Effector memory CD4-positive, alpha-beta T cell (primary cell): ENCODE data around the gene DMRT2.

ENCODE experiments used
- DNase-seq, 3 donors: peaks; one replicate each; pipeline ENCODE4 v3.0.0-alpha.2; 2020
- H3K27ac ChIP-seq: 2 replicates; pipeline ENCODE4 v1.7.0; 2013; ENCODE audit warnings: mild to moderate bottlenecking, low read length, moderate library complexity; ENCODE audit not compliant: insufficient read depth, poor library complexity, severe bottlenecking
- H3K27me3 ChIP-seq: replicated peaks from 2 replicates; pipeline ENCODE4 v1.7.0; 2013; ENCODE audit warnings: mild to moderate bottlenecking, low read length; ENCODE audit not compliant: insufficient read depth, control insufficient read depth, poor library complexity, severe bottlenecking
- H3K36me3 ChIP-seq: 2 replicates; pipeline ENCODE4 v1.7.0; 2013; ENCODE audit warnings: mild to moderate bottlenecking, low read length, moderate library complexity; ENCODE audit not compliant: control insufficient read depth, insufficient read depth
- H3K4me1 ChIP-seq: 2 replicates; pipeline ENCODE4 v1.7.0; 2013; ENCODE audit warnings: low read length, mild to moderate bottlenecking; ENCODE audit not compliant: control insufficient read depth, insufficient read depth, poor library complexity, severe bottlenecking
- H3K4me3 ChIP-seq: 2 replicates; pipeline ENCODE4 v1.7.0; 2013; ENCODE audit warnings: low read length, low read depth, mild to moderate bottlenecking; ENCODE audit not compliant: insufficient read depth, poor library complexity, severe bottlenecking
- H3K9me3 ChIP-seq: 2 replicates; pipeline ENCODE4 v1.7.0; 2013; ENCODE audit warnings: mild to moderate bottlenecking, low read length, moderate library complexity; ENCODE audit not compliant: control insufficient read depth

The DMRT2 gene

GRCh38 chr9:1046639-1047572 lies 3.3 kb upstream of the DMRT2 start:
- Histone ChIP-seq H3K36me3 (no peaks in the 10 kb centered on the region), H3K4me3 (no peak overlapping the region), H3K27ac (no peak overlapping the region), H3K27me3 (peaks cover 69% of the 10 kb centered on the region), H3K4me1 (peaks cover 20% of the 10 kb centered on the region), H3K9me3 (no peaks in the 10 kb centered on the region)
- no peak for DNase-seq

- Histone ChIP-seq H3K4me3 (peak overlapping the region; percentile 54), H3K4me1 (peaks cover 18% of the 10 kb centered on the region), H3K36me3 (no peaks in the 10 kb centered on the region), H3K9me3 (no peaks in the 10 kb centered on the region), H3K27me3 (peaks cover 72% of the 10 kb centered on the region), H3K27ac (no peak overlapping the region)
- no peak for DNase-seq
These were observed 2.4 kb upstream of the DMRT2 start for GRCh38 chr9:1047591-1048230.

GRCh38 chr9:1048231-1048619 lies 1.9 kb upstream of the DMRT2 start:
- H3K27me3 ChIP-seq, result peaks cover 72% of the 10 kb centered on the region
- peak overlapping the region; percentile 54 for H3K4me3 ChIP-seq
- peaks cover 18% of the 10 kb centered on the region for H3K4me1 ChIP-seq

GRCh38 chr9:1048811-1049210 lies 1.3 kb upstream of the DMRT2 start:
- no peak for DNase-seq
- Histone ChIP-seq H3K36me3 (no peaks in the 10 kb centered on the region), H3K4me3 (peak overlapping the region; percentile 54), H3K27me3 (peaks cover 75% of the 10 kb centered on the region), H3K4me1 (peaks cover 18% of the 10 kb centered on the region), H3K27ac (no peak overlapping the region), H3K9me3 (no peaks in the 10 kb centered on the region)

More at GRCh38 chr9:1048231-1048619, 1.9 kb upstream of the DMRT2 start:
- no peak overlapping the region for H3K27ac ChIP-seq
- no peak for DNase-seq
- H3K9me3 ChIP-seq, result no peaks in the 10 kb centered on the region
- H3K36me3 ChIP-seq, result no peaks in the 10 kb centered on the region

- Histone ChIP-seq H3K27me3 (peaks cover 78% of the 10 kb centered on the region), H3K4me1 (peaks cover 18% of the 10 kb centered on the region), H3K27ac (no peak overlapping the region), H3K36me3 (no peaks in the 10 kb centered on the region), H3K4me3 (no peak overlapping the region), H3K9me3 (no peaks in the 10 kb centered on the region)
- no peak for DNase-seq
These were observed 516 bp upstream of the DMRT2 start for GRCh38 chr9:1049641-1050040.

GRCh38 chr9:1051210-1051583 lies 1.0 kb downstream of the DMRT2 start:
- H3K27me3 ChIP-seq, result peaks cover 67% of the 10 kb centered on the region
- H3K4me3 ChIP-seq, result no peak overlapping the region
- H3K9me3 ChIP-seq, result no peaks in the 10 kb centered on the region
- H3K36me3 ChIP-seq, result no peaks in the 10 kb centered on the region
- DNase-seq, result no peak
- peaks cover 18% of the 10 kb centered on the region for H3K4me1 ChIP-seq
- no peak overlapping the region for H3K27ac ChIP-seq

GRCh38 chr9:1051584-1052275 lies 1.6 kb downstream of the DMRT2 start:
- no peak for DNase-seq
- Histone ChIP-seq H3K27me3 (peaks cover 64% of the 10 kb centered on the region), H3K4me1 (peaks cover 18% of the 10 kb centered on the region), H3K27ac (no peak overlapping the region), H3K9me3 (no peaks in the 10 kb centered on the region), H3K4me3 (peak overlapping the region; percentile 18), H3K36me3 (no peaks in the 10 kb centered on the region)

- no peak for DNase-seq
- Histone ChIP-seq H3K27me3 (peaks cover 55% of the 10 kb centered on the region), H3K4me3 (peak overlapping the region; percentile 18), H3K36me3 (no peaks in the 10 kb centered on the region), H3K9me3 (no peaks in the 10 kb centered on the region), H3K27ac (no peak overlapping the region), H3K4me1 (peaks cover 14% of the 10 kb centered on the region)
These were observed 2.5 kb downstream of the DMRT2 start for GRCh38 chr9:1052365-1053281.

GRCh38 chr9:1053282-1053621 lies 3.1 kb downstream of the DMRT2 start:
- H3K4me3 ChIP-seq, result no peak overlapping the region
- H3K27me3 ChIP-seq, result peaks cover 51% of the 10 kb centered on the region
- no peaks in the 10 kb centered on the region for H3K9me3 ChIP-seq
- H3K4me1 ChIP-seq, result peaks cover 14% of the 10 kb centered on the region
- H3K27ac ChIP-seq, result no peak overlapping the region
- no peak for DNase-seq
- no peaks in the 10 kb centered on the region for H3K36me3 ChIP-seq
